Measurements from ENCODE around the gene STK25. TPM values are rescaled to one million over a fixed set of nuclear protein-coding genes. Genes with fewer than 3 reads are reported as not detected.

Gene STK25
- total and polyA plus RNA-seq, 9 donors: 71.1 to 150 (median 108) TPM

GRCh38 chr2:241475267-241475666, 33.1 kb downstream of the STK25 start:
- Histone ChIP-seq H3K4me3 (no peak overlapping the region), H3K27me3 (no peaks in the 10 kb centered on the region), H3K36me3 (no peaks in the 10 kb centered on the region), H3K9me3 (no peaks in the 10 kb centered on the region), H3K4me1 (ENCODE audit: insufficient read depth) (no peaks in the 10 kb centered on the region), H3K27ac (no peak overlapping the region)
- 91 to 96% (median 93%) methylated on average over 3 of the region's 3 CpGs for WGBS, 3 donors
- intact Hi-C loops (cut with DNase I): no loop called here
- TF ChIP-seq POLR2A (IDR thresholded peaks at IDR 0.05) (no peak), CTCF (IDR thresholded peaks at IDR 0.05) (no peak), EP300 (IDR thresholded peaks at IDR 0.05) (no peak)
- no peak for DNase-seq

DNA sequence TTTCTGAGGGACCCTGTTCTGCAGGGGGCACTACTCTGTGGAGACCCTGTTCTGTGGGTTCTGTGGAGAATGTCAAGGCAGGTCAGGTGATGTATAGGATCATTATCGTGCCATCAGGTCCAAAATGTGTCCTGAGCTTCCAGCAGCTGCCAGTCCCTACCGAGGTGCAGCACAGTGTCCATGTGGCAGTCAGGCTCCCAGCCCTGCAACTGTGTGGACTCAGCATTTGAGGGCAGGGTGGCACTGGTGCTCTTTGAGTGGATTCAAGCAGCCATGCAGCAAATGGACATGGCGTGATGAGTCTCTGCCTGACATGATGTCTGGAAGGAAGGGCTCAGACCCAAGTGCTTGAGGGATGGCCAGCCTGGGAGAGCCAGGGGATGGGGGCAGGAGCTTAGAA, 35.0 kb downstream of the STK25 start:
- H3K36me3 ChIP-seq: no peaks in the 10 kb centered on the region
- 92 to 97% (median 96%) methylated on average over 3 of the region's 3 CpGs for WGBS, 3 donors
- DNase-seq: no peak
- no peaks in the 10 kb centered on the region for H3K4me1 ChIP-seq (ENCODE audit: insufficient read depth)
- no peak overlapping the region for H3K27ac ChIP-seq
- intact Hi-C loops (cut with DNase I): no loop called here
- H3K9me3 ChIP-seq: no peaks in the 10 kb centered on the region
- no peaks in the 10 kb centered on the region for H3K27me3 ChIP-seq
- H3K4me3 ChIP-seq: no peak overlapping the region
- TF ChIP-seq POLR2A (IDR thresholded peaks at IDR 0.05) (no peak), CTCF (IDR thresholded peaks at IDR 0.05) (no peak), EP300 (IDR thresholded peaks at IDR 0.05) (no peak)

DNA sequence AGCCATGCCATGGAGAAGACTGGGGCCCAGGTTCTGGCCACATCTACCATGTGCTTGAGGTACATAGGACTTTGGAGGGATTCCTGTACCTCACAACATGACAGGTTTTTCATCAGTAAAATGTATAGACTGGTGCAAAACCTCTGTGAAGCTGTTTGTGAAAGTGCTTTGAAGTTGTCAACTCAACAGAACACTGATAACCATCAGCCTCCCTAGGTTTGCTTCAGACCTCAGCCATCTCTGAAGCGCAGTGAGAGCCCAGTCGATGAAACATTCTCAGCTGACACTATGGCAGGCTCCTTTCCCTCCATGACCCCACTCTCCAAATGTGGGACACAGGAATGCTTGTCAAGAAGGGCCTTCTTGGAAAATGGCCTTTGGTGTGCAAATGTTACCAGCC, 38.6 kb downstream of the STK25 start:
- H3K27ac ChIP-seq: no peak overlapping the region
- 82 to 92% (median 84%) methylated on average over 2 of the region's 2 CpGs for WGBS, 3 donors
- intact Hi-C loops (cut with DNase I): no loop called here

DNA sequence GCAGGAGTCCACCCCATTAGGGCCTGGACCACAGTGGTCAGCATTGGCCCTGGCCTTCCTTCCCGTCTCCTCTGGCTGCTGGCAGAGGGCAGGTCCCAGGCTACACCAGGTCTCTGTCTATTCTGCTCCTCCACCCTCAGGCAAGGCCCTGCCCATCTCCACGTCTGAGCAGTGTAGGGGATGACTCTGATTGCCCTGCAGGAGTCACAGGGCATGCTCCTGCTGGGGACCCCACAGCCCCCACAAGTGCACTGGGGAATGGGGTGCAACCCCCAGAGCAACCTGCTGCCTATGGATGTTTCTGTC, 40.0 kb downstream of the STK25 start:
- no peaks in the 10 kb centered on the region for H3K9me3 ChIP-seq
- no peaks in the 10 kb centered on the region for H3K27me3 ChIP-seq
- intact Hi-C loops (cut with DNase I): no loop called here
- DNase-seq: no peak
- H3K4me3 ChIP-seq: no peak overlapping the region
- H3K4me1 ChIP-seq (ENCODE audit: insufficient read depth): no peaks in the 10 kb centered on the region
- H3K36me3 ChIP-seq: no peaks in the 10 kb centered on the region
- TF ChIP-seq EP300 (IDR thresholded peaks at IDR 0.05) (no peak), POLR2A (IDR thresholded peaks at IDR 0.05) (no peak), CTCF (IDR thresholded peaks at IDR 0.05) (no peak)
- H3K27ac ChIP-seq: no peak overlapping the region
- WGBS, 3 donors: 73 to 94% (median 75%) methylated on average over 2 of the region's 2 CpGs

More for the DNA sequence above, 38.6 kb downstream of the STK25 start:
- no peak for TF ChIP-seq CTCF (IDR thresholded peaks at IDR 0.05)
- TF ChIP-seq EP300 (IDR thresholded peaks at IDR 0.05): no peak
- no peak for TF ChIP-seq POLR2A (IDR thresholded peaks at IDR 0.05)
- Histone ChIP-seq H3K9me3 (no peaks in the 10 kb centered on the region), H3K36me3 (no peaks in the 10 kb centered on the region), H3K4me3 (no peak overlapping the region), H3K4me1 (ENCODE audit: insufficient read depth) (no peaks in the 10 kb centered on the region), H3K27me3 (no peaks in the 10 kb centered on the region)
- DNase-seq: no peak

Data from ovary (tissue), 9 donors.